Adrenal gland (tissue), 12 donors: Measurements from ENCODE around the gene PER1. TPM values are rescaled to one million over a fixed set of nuclear protein-coding genes. Genes with fewer than 3 reads are reported as not detected.

ENCODE experiments used
- DNase-seq, 7 donors: peaks; one replicate each; pipeline ENCODE4 v3.0.0-alpha.2; 2019 to 2020
- H3K27ac ChIP-seq, 5 donors: fragments of 200-600 bp; sonication (generic) in 4 of 5; 1 replicate in 3 of 5; 2 replicates in 2 of 5; pipeline versions ENCODE4 v1.5.1 to v1.8.0; 2016 to 2020; ENCODE audit warnings: mild to moderate bottlenecking in 1 of 5
- H3K27me3 ChIP-seq: fragments of 200-600 bp; 2 replicates; pipeline ENCODE4 v1.8.0; 2021
- H3K36me3 ChIP-seq, 2 donors: fragments of 200-600 bp; replicated peaks in 1 of 2; 1 replicate in 1 of 2; 2 replicates in 1 of 2; pipeline versions ENCODE4 v1.5.1 to v1.8.0; 2018 to 2022
- H3K4me1 ChIP-seq, 2 donors: fragments of 200-600 bp; replicated peaks in 1 of 2; 1 replicate in 1 of 2; 2 replicates in 1 of 2; pipeline versions ENCODE4 v1.5.1 to v1.8.0; 2018 to 2021
- H3K4me3 ChIP-seq, 4 donors: fragments of 200-600 bp; sonication (generic) in 3 of 4; one replicate each; pipeline ENCODE4 v1.5.1; 2016 to 2018
- H3K9me3 ChIP-seq, 3 donors: fragments of 200-600 bp; sonication (generic) in 1 of 3; replicated peaks in 1 of 3; 1 replicate in 2 of 3; 2 replicates in 1 of 3; pipeline versions ENCODE4 v1.5.1 to v1.8.0; 2016 to 2021
- CTCF ChIP-seq, 6 experiments: fragments of 450-650 bp in 4 of 6; fragments of 200-600 bp in 2 of 6; sonication (generic) in 1 of 6; IDR thresholded peaks; 1 replicate in 5 of 6; 2 replicates in 1 of 6; pipeline versions ENCODE4 v1.5.1 to v1.8.0; 2016 to 2021; ENCODE audit warnings: antibody characterized with exemption in 6 of 6, mild to moderate bottlenecking in 2 of 6, moderate library complexity in 1 of 6
- POLR2A ChIP-seq, 2 donors: fragments of 450-650 bp; IDR thresholded peaks; one replicate each; pipeline ENCODE4 v1.6.1; 2017; ENCODE audit warnings: antibody characterized with exemption in 2 of 2, mild to moderate bottlenecking in 2 of 2, moderate library complexity in 1 of 2
- WGBS, 4 donors: extraction: QIAGEN DNeasy Blood & Tissue Kit in 2 of 4; methylation state at CpG; one replicate each; pipeline versions ENCODE4 v1.1.5 to v1.1.7; 2013 to 2017; 5-methylcytosine and 5-hydroxymethylcytosine counted together
- intact Hi-C, 2 donors: fragments of 100-400 bp; cut with DNase I; formaldehyde crosslinking; loops; one replicate each; pipeline versions ENCODE4 v1.14.1 to v1.15.0; 2022 to 2023
- polyA plus RNA-seq, 3 donors: library from polyadenylated mRNA; stranded (reverse); fragments of 200-250 nt in 2 of 3; fragments of 350-450 nt in 1 of 3; fragmentation: Illumina TruSeq in 1 of 3; extraction: RNeasy Lipid Tissue Mini Kit (QIAGEN cat#74804) in 1 of 3; gene quantifications; one replicate each; pipeline ENCODE4 v1.2.3, GENCODE V29; 2013 to 2014
- total RNA-seq, 9 donors: library from RNA; depleted of rRNA in 4 of 9; stranded (reverse); fragments of >200 nt in 4 of 9; fragments of 120-200 nt in 1 of 9; fragmentation: NEBNext Ultra II Directional in 1 of 9; extraction: Animal tissue kit (Norgen Biotek cat#: 25700) in 1 of 9; gene quantifications; one replicate each; pipeline versions ENCODE4 v1.1.0 to v1.2.4, GENCODE V29; 2013 to 2023
- donor health status: healthy with polysubstance abuse.
- donor health status: Bipolar disorder and iron deficiency.
- donor health status: DM: yes; HTN: yes; CAD: no.
- donor health status: DM: no; HTN: no; CAD: no.
- donor health status: DM: no; HTN: no; CAD: no.
- donor health status: DM: yes; HTN: yes; CAD: no.

The PER1 gene
- total and polyA plus RNA-seq, 12 donors = 9.9 to 360 (median 108) TPM

- intact Hi-C loops = loop anchor here (5.0 to 10.0 kb wide), 2 partner anchors 40 to 63 kb away; partner anchors contain the start of gene HES7 (in 1 of the 2)
- peak overlapping the region in 1 of 4 donors; percentile 87 for H3K4me3 ChIP-seq
- H3K4me1 ChIP-seq = peaks cover 30 to 36% of the 10 kb centered on the region in 2 donors
Measured at GRCh38 chr17:8187517-8188262, 35.5 kb upstream of the PER1 start.

GRCh38 chr17:8186787-8187516, 34.7 kb upstream of the PER1 start:
- H3K4me1 ChIP-seq = peaks cover 25 to 32% of the 10 kb centered on the region in 2 donors
- WGBS, 4 donors = 0 to 1% (median 0%) methylated on average over 31 to 32 of the region's 32 CpGs
- peak overlapping the region; percentile 42 to 96 (median 94) for H3K27ac ChIP-seq

More at GRCh38 chr17:8187517-8188262, 35.5 kb upstream of the PER1 start:
- TF ChIP-seq CTCF (IDR thresholded peaks at IDR 0.05) (no peak), POLR2A (IDR thresholded peaks at IDR 0.05) (peak; percentile 60 to 70)
- Histone ChIP-seq H3K27ac (peak overlapping the region; percentile 42 to 96 (median 94)), H3K36me3 (no peaks in the 10 kb centered on the region), H3K9me3 (no peaks in the 10 kb centered on the region), H3K27me3 (no peaks in the 10 kb centered on the region)
- peak; percentile 90 to 98 (median 94) for DNase-seq
- WGBS, 4 donors = 0 to 1% (median 0%) methylated on average over 23 to 25 of the region's 25 CpGs

GRCh38 chr17:8186446-8186786, 34.2 kb upstream of the PER1 start:
- no peak for DNase-seq
- Histone ChIP-seq H3K27me3 (no peaks in the 10 kb centered on the region), H3K36me3 (no peaks in the 10 kb centered on the region), H3K9me3 (no peaks in the 10 kb centered on the region), H3K4me3 (peak overlapping the region in 2 of 4 donors; percentile 61 to 70), H3K4me1 (peaks cover 25 to 32% of the 10 kb centered on the region in 2 donors), H3K27ac (peak overlapping the region; percentile 12 to 96 (median 94))
- peak in 3 of 6 experiments; percentile 18 to 47 (median 36) for TF ChIP-seq CTCF (IDR thresholded peaks at IDR 0.05)
- TF ChIP-seq POLR2A (IDR thresholded peaks at IDR 0.05) = peak in 1 of 2 donors; percentile 31
- intact Hi-C loops = loop anchor here (5.0 to 10.0 kb wide), 2 partner anchors 41 to 62 kb away; partner anchors contain the start of gene HES7 (in 1 of the 2)
- WGBS, 4 donors = 0% methylated on average over 12 to 23 of the region's 23 CpGs

More at GRCh38 chr17:8186787-8187516, 34.7 kb upstream of the PER1 start:
- Histone ChIP-seq H3K27me3 (no peaks in the 10 kb centered on the region), H3K9me3 (no peaks in the 10 kb centered on the region), H3K4me3 (peak overlapping the region in 2 of 4 donors; percentile 61 to 70), H3K36me3 (no peaks in the 10 kb centered on the region)
- intact Hi-C loops = loop anchor here (5.0 to 10.0 kb wide), 2 partner anchors 40 to 62 kb away; partner anchors contain the start of gene HES7 (in 1 of the 2)
- TF ChIP-seq CTCF (IDR thresholded peaks at IDR 0.05) (peak in 2 of 6 experiments; percentile 4 to 27), POLR2A (IDR thresholded peaks at IDR 0.05) (no peak)
- peak; percentile 92 to 99 (median 95) for DNase-seq
